Activated naive CD8-positive, alpha-beta T cell treated with anti-CD3 and anti-CD28 coated beads, Interleukin-2, amount 10 ng/mL, durations not matched to agents 7 days and 5 days (primary cell): ENCODE data around the gene CHID1. TPM values are rescaled to one million over a fixed set of nuclear protein-coding genes. Genes with fewer than 3 reads are reported as not detected.
A peak's percentile ranks its signal among the peaks of the same experiment; 100 is the strongest.

Source experiments
- ATAC-seq: fragments of 150-1000 bp; cut with Tn5 transposase; one replicate; pipeline ENCODE4 v1.10.0; 2021; ENCODE audit warnings: low read depth, moderate library complexity
- POLR2A ChIA-PET: fragments of 350-600 bp; sonication (Branson Sonifier 250); formaldehyde crosslinking; loops from one replicate; lab custom pipeline; 2021; ENCODE audit warnings: antibody characterized with exemption; lab: Charles Lee
- DNase-seq: peaks from one replicate; pipeline ENCODE4 v3.0.0; 2021
- H3K27ac Mint-ChIP-seq: one replicate; pipeline ENCODE4 v1.8.0; 2022; ENCODE audit warnings: mild to moderate bottlenecking, mixed read lengths
- H3K27me3 Mint-ChIP-seq: one replicate; pipeline ENCODE4 v1.8.0; 2022; ENCODE audit warnings: mild to moderate bottlenecking, moderate library complexity, mixed read lengths
- H3K36me3 Mint-ChIP-seq: one replicate; pipeline ENCODE4 v1.8.0; 2021; ENCODE audit warnings: mild to moderate bottlenecking, mixed read lengths
- H3K4me1 Mint-ChIP-seq: one replicate; pipeline ENCODE4 v1.8.0; 2021; ENCODE audit warnings: mixed read lengths
- H3K4me3 Mint-ChIP-seq: one replicate; pipeline ENCODE4 v1.8.0; 2022; ENCODE audit warnings: mild to moderate bottlenecking, moderate library complexity, mixed read lengths
- H3K9me3 Mint-ChIP-seq: one replicate; pipeline ENCODE4 v1.8.0; 2021; ENCODE audit warnings: mixed read lengths
- total RNA-seq, 2 experiments: library from RNA; stranded (reverse); gene quantifications; one replicate each; pipeline ENCODE4 v1.2.3, GENCODE V29; 2021

Gene CHID1
- total RNA-seq, 2 experiments from 2014 or later: 39.7 to 47.9 TPM

- DNase-seq: no peak
- no peaks in the 10 kb centered on the region for H3K27me3 Mint-ChIP-seq
- peaks cover 5% of the 10 kb centered on the region for H3K36me3 Mint-ChIP-seq
- no peaks in the 10 kb centered on the region for H3K9me3 Mint-ChIP-seq
- ATAC-seq: no peak
- POLR2A ChIA-PET: no interaction called here
- peaks cover 30% of the 10 kb centered on the region for H3K4me1 Mint-ChIP-seq
- H3K4me3 Mint-ChIP-seq: peak overlapping the region; percentile 86
- peak overlapping the region; percentile 84 for H3K27ac Mint-ChIP-seq
These were observed 15.8 kb upstream of the CHID1 start for GRCh38 chr11:926341-926916.

- POLR2A ChIA-PET: interaction anchor here (0.5 to 2.4 kb wide), 3 partner anchors 13 to 125 kb away, joined by 3 to 10 read pairs (median 3); partner anchors contain the start of gene CHID1
- peaks cover 24% of the 10 kb centered on the region for H3K4me1 Mint-ChIP-seq
- ATAC-seq (peak; percentile 63), DNase-seq (peak; percentile 99)
- peak within 1 kb of the TSS; percentile 86 for H3K4me3 Mint-ChIP-seq
- H3K27me3 Mint-ChIP-seq: no peaks in the 10 kb centered on the region
- H3K9me3 Mint-ChIP-seq: no peaks in the 10 kb centered on the region
- peak within 1 kb of the TSS; percentile 84 for H3K27ac Mint-ChIP-seq
- peaks cover 5% of the 10 kb centered on the region for H3K36me3 Mint-ChIP-seq
These were observed 15.1 kb upstream of the CHID1 start, which contains the start of gene AP2A2 for GRCh38 chr11:925496-926301. AP2A2 (plus strand) TSS chr11:925870; CDS start chr11:926022, 152 bp downstream.

- ATAC-seq: no peak
- POLR2A ChIA-PET: interaction anchor here (0.5 to 2.4 kb wide), 3 partner anchors 13 to 126 kb away, joined by 3 to 10 read pairs (median 3); partner anchors contain the start of gene CHID1
- no peak overlapping the region for H3K4me3 Mint-ChIP-seq
- H3K9me3 Mint-ChIP-seq: no peaks in the 10 kb centered on the region
- no peaks in the 10 kb centered on the region for H3K27me3 Mint-ChIP-seq
- peaks cover 5% of the 10 kb centered on the region for H3K36me3 Mint-ChIP-seq
- H3K4me1 Mint-ChIP-seq: peaks cover 24% of the 10 kb centered on the region
- DNase-seq: no peak
- no peak overlapping the region for H3K27ac Mint-ChIP-seq
These were observed 14.5 kb upstream of the CHID1 start for GRCh38 chr11:925158-925495.

- no peak for ATAC-seq
- DNase-seq: no peak
- Mint-ChIP-seq H3K4me3 (no peak overlapping the region), H3K9me3 (no peaks in the 10 kb centered on the region), H3K27ac (no peak overlapping the region), H3K4me1 (peaks cover 24% of the 10 kb centered on the region), H3K36me3 (peaks cover 5% of the 10 kb centered on the region), H3K27me3 (no peaks in the 10 kb centered on the region)
- POLR2A ChIA-PET: interaction anchor here (0.5 to 2.4 kb wide), 3 partner anchors 14 to 126 kb away, joined by 3 to 10 read pairs (median 3); partner anchors contain the start of gene CHID1
These were observed 14.0 kb upstream of the CHID1 start for GRCh38 chr11:924406-925157.

GRCh38 chr11:923691-924405 is 13.2 kb upstream of the CHID1 start:
- no peaks in the 10 kb centered on the region for H3K27me3 Mint-ChIP-seq
- peaks cover 24% of the 10 kb centered on the region for H3K4me1 Mint-ChIP-seq
- no peak overlapping the region for H3K27ac Mint-ChIP-seq
- ATAC-seq (no peak), DNase-seq (no peak)
- peaks cover 5% of the 10 kb centered on the region for H3K36me3 Mint-ChIP-seq
- POLR2A ChIA-PET: interaction anchor here (2.4 kb wide), 1 partner anchor 13 kb away, joined by 10 read pairs; the partner anchor contains the start of gene CHID1
- H3K4me3 Mint-ChIP-seq: no peak overlapping the region
- H3K9me3 Mint-ChIP-seq: no peaks in the 10 kb centered on the region

- no peaks in the 10 kb centered on the region for H3K9me3 Mint-ChIP-seq
- peaks cover 2% of the 10 kb centered on the region for H3K36me3 Mint-ChIP-seq
- no peak overlapping the region for H3K27ac Mint-ChIP-seq
- POLR2A ChIA-PET: no interaction called here
- peaks cover 8% of the 10 kb centered on the region for H3K4me1 Mint-ChIP-seq
- ATAC-seq (no peak), DNase-seq (no peak)
- no peaks in the 10 kb centered on the region for H3K27me3 Mint-ChIP-seq
- no peak overlapping the region for H3K4me3 Mint-ChIP-seq
These were observed 11.5 kb upstream of the CHID1 start for GRCh38 chr11:921921-922678.

GRCh38 chr11:917426-917825 is 6.8 kb upstream of the CHID1 start:
- POLR2A ChIA-PET: no interaction called here
- Mint-ChIP-seq H3K36me3 (no peaks in the 10 kb centered on the region), H3K9me3 (no peaks in the 10 kb centered on the region), H3K27ac (no peak overlapping the region), H3K4me3 (no peak overlapping the region), H3K4me1 (peaks cover 2% of the 10 kb centered on the region), H3K27me3 (no peaks in the 10 kb centered on the region)
- no peak for DNase-seq
- no peak for ATAC-seq

GRCh38 chr11:914747-915501 is 4.3 kb upstream of the CHID1 start:
- Mint-ChIP-seq H3K4me3 (no peak overlapping the region), H3K27ac (no peak overlapping the region), H3K27me3 (no peaks in the 10 kb centered on the region), H3K9me3 (no peaks in the 10 kb centered on the region), H3K4me1 (peaks cover 7% of the 10 kb centered on the region), H3K36me3 (no peaks in the 10 kb centered on the region)
- no peak for ATAC-seq
- DNase-seq: no peak
- POLR2A ChIA-PET: no interaction called here

GRCh38 chr11:914204-914603 is 3.6 kb upstream of the CHID1 start:
- Mint-ChIP-seq H3K9me3 (no peaks in the 10 kb centered on the region), H3K27ac (no peak overlapping the region), H3K36me3 (no peaks in the 10 kb centered on the region), H3K4me3 (no peak overlapping the region), H3K4me1 (peaks cover 12% of the 10 kb centered on the region), H3K27me3 (no peaks in the 10 kb centered on the region)
- DNase-seq (no peak), ATAC-seq (no peak)
- POLR2A ChIA-PET: no interaction called here

- H3K27ac Mint-ChIP-seq: no peak overlapping the region
- ATAC-seq (no peak), DNase-seq (no peak)
- no peaks in the 10 kb centered on the region for H3K27me3 Mint-ChIP-seq
- H3K4me3 Mint-ChIP-seq: no peak overlapping the region
- peaks cover 14% of the 10 kb centered on the region for H3K4me1 Mint-ChIP-seq
- POLR2A ChIA-PET: no interaction called here
- no peaks in the 10 kb centered on the region for H3K9me3 Mint-ChIP-seq
- no peaks in the 10 kb centered on the region for H3K36me3 Mint-ChIP-seq
These were observed 2.4 kb upstream of the CHID1 start for GRCh38 chr11:913043-913442.

GRCh38 chr11:912266-912665 is 1.7 kb upstream of the CHID1 start:
- POLR2A ChIA-PET: interaction anchor here (0.6 kb wide), 1 partner anchor 15 kb away, joined by 4 read pairs; no protein-coding TSS in a partner anchor
- DNase-seq (no peak), ATAC-seq (no peak)
- no peaks in the 10 kb centered on the region for H3K36me3 Mint-ChIP-seq
- peaks cover 14% of the 10 kb centered on the region for H3K4me1 Mint-ChIP-seq
- no peaks in the 10 kb centered on the region for H3K27me3 Mint-ChIP-seq
- no peak overlapping the region for H3K4me3 Mint-ChIP-seq
- H3K9me3 Mint-ChIP-seq: no peaks in the 10 kb centered on the region
- no peak overlapping the region for H3K27ac Mint-ChIP-seq

GRCh38 chr11:911890-912219 is 1.2 kb upstream of the CHID1 start:
- no peaks in the 10 kb centered on the region for H3K9me3 Mint-ChIP-seq
- DNase-seq (no peak), ATAC-seq (no peak)
- POLR2A ChIA-PET: interaction anchor here (0.6 to 2.0 kb wide), 2 partner anchors 13 to 16 kb away, joined by 4 to 10 read pairs; partner anchors contain the start of gene AP2A2
- peak overlapping the region; percentile 86 for H3K4me3 Mint-ChIP-seq
- no peaks in the 10 kb centered on the region for H3K36me3 Mint-ChIP-seq
- peaks cover 14% of the 10 kb centered on the region for H3K4me1 Mint-ChIP-seq
- no peaks in the 10 kb centered on the region for H3K27me3 Mint-ChIP-seq
- peak overlapping the region; percentile 90 for H3K27ac Mint-ChIP-seq
